Choroid plexus epithelial cell (primary cell): ENCODE results near the gene DUOXA1.

Experiments used
- DNase-seq: peaks from one replicate; pipeline ENCODE4 v3.0.0-alpha.2; 2010; ENCODE audit warnings: low read depth
- H3K4me3 ChIP-seq: 2 replicates; pipeline ENCODE4 v1.5.1; 2011; ENCODE audit warnings: low read depth, mild to moderate bottlenecking, control low read depth, low read length, moderate library complexity
- CTCF ChIP-seq: conservative IDR thresholded peaks from 2 replicates; pipeline ENCODE4 v1.5.1; 2011; ENCODE audit warnings: low read depth, mild to moderate bottlenecking, control low read depth, inconsistent platforms, low read length, moderate library complexity

Gene DUOXA1

DNA sequence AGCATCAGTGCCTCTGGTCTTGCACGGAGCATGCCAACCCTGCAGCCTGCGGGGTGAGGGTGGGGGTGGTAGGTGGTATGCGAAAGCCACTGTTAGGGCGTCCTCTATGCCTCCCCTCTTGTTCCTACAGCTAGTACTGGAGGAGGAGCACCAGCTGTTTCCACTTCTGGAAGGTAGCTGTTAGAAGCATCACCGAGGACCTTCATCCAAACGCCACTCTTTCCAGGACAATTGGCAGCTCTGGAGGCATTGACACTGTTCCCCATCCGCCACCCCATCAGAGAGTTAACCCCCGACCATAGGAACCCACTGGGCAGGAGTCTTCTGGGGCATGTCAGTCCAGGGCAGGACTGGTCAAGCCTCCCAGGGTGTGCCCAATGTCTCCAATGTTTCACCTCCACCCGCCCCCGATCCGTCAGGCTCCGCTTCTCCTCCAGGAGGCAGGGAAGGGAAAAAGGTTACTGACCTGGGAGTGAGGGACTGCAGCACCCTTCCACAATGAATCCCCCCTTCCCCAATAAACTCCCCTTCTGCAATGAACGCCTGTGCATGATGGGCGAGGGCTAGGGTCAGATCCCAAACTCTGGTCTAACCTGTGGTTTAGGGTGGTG is 16.2 kb downstream of the DUOXA1 start:
- H3K4me3 ChIP-seq: no peak overlapping the region
- no peak for DNase-seq
- TF ChIP-seq CTCF: no peak

GRCh38 chr15:45112591-45113379 is 16.9 kb downstream of the DUOXA1 start:
- no peak for TF ChIP-seq CTCF
- DNase-seq: no peak
- no peak overlapping the region for H3K4me3 ChIP-seq

- TF ChIP-seq CTCF: no peak
- DNase-seq: no peak
- no peak overlapping the region for H3K4me3 ChIP-seq
Measured at GRCh38 chr15:45112143-45112590, 17.5 kb downstream of the DUOXA1 start.

DNA sequence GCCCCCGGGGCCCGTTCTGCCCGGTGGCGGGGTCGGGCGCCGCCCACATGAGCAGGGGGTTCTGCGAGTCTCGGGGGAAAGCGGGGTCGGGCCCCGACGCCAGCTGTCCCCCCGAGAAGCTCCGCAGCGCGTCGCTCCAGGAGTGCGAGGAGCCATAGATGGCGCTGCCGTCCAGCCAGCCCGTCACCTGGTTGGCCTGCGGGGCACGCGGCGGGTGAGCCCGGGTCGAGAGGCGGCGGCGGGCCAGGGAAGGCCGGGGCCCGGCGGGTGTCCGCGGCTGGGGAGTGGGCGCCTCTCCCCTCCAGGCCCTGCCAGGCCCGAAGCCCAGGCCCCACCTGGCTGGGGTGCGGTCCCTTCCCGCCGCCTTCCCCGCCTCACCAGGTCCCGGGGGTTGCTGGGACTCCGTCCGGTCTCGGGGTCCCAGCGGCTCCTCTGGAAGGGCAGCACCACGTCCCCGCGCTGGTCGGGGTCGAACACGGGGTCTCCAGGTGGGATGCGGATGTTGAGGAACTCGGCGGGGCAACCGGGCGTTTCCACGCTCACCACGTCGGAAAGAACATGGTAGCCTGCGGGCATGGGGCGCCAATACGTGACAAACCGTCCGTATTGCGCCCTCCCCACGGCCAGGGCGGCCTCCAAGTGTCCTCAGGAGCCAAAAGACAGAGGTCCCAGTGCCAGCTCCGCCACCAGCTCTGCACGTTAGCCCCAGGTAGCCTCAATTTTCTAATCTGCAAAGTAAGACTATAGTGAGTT is 18.1 kb downstream of the DUOXA1 start:
- no peak for TF ChIP-seq CTCF
- DNase-seq: no peak
- H3K4me3 ChIP-seq: no peak overlapping the region

GRCh38 chr15:45110256-45110820 is 19.3 kb downstream of the DUOXA1 start:
- DNase-seq: no peak
- H3K4me3 ChIP-seq: no peak overlapping the region
- TF ChIP-seq CTCF: no peak

GRCh38 chr15:45107941-45108630 is 21.6 kb downstream of the DUOXA1 start:
- no peak for DNase-seq
- no peak overlapping the region for H3K4me3 ChIP-seq
- TF ChIP-seq CTCF: no peak
